KMS-11 (cell line): ENCODE results near the gene DPF3.

ENCODE experiments used
- H2AFZ ChIP-seq: fragments of 200-600 bp; sonication (generic); 2 replicates; pipeline ENCODE4 v1.6.1; 2016; ENCODE audit warnings: antibody characterized with exemption, mixed run types, low read depth
- H3K27ac ChIP-seq: fragments of 200-600 bp; sonication (generic); 2 replicates; pipeline ENCODE4 v1.6.1; 2016; ENCODE audit warnings: mild to moderate bottlenecking, mixed run types
- H3K27me3 ChIP-seq: fragments of 200-600 bp; sonication (generic); 2 replicates; pipeline ENCODE4 v1.6.1; 2017; ENCODE audit warnings: mild to moderate bottlenecking, low read depth, mixed run types, moderate library complexity; ENCODE audit not compliant: insufficient read depth
- H3K36me3 ChIP-seq: fragments of 200-600 bp; sonication (generic); 2 replicates; pipeline ENCODE4 v1.6.1; 2017; ENCODE audit warnings: mild to moderate bottlenecking, mixed run types; ENCODE audit not compliant: insufficient read depth
- H3K4me1 ChIP-seq: fragments of 200-600 bp; sonication (generic); 2 replicates; pipeline ENCODE4 v1.6.1; 2016; ENCODE audit warnings: mild to moderate bottlenecking, low read depth, mixed run types; ENCODE audit not compliant: poor library complexity, severe bottlenecking
- H3K4me2 ChIP-seq: fragments of 200-600 bp; sonication (generic); 2 replicates; pipeline ENCODE4 v1.7.0; 2016; ENCODE audit warnings: mild to moderate bottlenecking, mixed run types
- H3K4me3 ChIP-seq: fragments of 200-600 bp; sonication (generic); IDR thresholded peaks from 2 replicates; pipeline ENCODE4 v1.6.1; 2017; ENCODE audit warnings: low read depth, low read length, mixed read lengths; ENCODE audit not compliant: insufficient read depth
- H3K79me2 ChIP-seq: fragments of 200-600 bp; sonication (generic); 2 replicates; pipeline ENCODE4 v1.6.1; 2016; ENCODE audit warnings: low read depth, mixed run types; ENCODE audit not compliant: insufficient read depth
- H3K9ac ChIP-seq: fragments of 200-600 bp; sonication (generic); 2 replicates; pipeline ENCODE4 v1.6.1; 2016; ENCODE audit warnings: mild to moderate bottlenecking, mixed run types
- H4K20me1 ChIP-seq: fragments of 200-600 bp; sonication (generic); 2 replicates; pipeline ENCODE4 v1.6.1; 2016; ENCODE audit warnings: mild to moderate bottlenecking, mixed run types; ENCODE audit not compliant: insufficient read depth
- CTCF ChIP-seq: fragments of 200-600 bp; sonication (generic); conservative IDR thresholded peaks from 2 replicates; pipeline ENCODE4 v1.6.1; 2017; ENCODE audit warnings: low read depth, mild to moderate bottlenecking, antibody characterized with exemption, low read length, moderate library complexity, mixed read lengths

DPF3 gene

GRCh38 chr14:72888636-72889201, 5.2 kb downstream of the DPF3 start:
- Histone ChIP-seq H3K79me2 (peaks cover 49% of the 10 kb centered on the region; the same call in 1 of the 2 replicates), H3K4me3 (no peak overlapping the region), H2AFZ (peak overlapping the region; percentile 9; the same call in 1 of the 2 replicates), H3K4me1 (peaks cover 60% of the 10 kb centered on the region), H3K9ac (peak overlapping the region; percentile 11; the same call in 1 of the 2 replicates), H3K27me3 (no peaks in the 10 kb centered on the region), H4K20me1 (no peaks in the 10 kb centered on the region), H3K4me2 (peak overlapping the region; percentile 85), H3K27ac (peak overlapping the region; percentile 67), H3K36me3 (no peaks in the 10 kb centered on the region)
- TF ChIP-seq CTCF: no peak

- peak overlapping the region; percentile 85 for H3K4me2 ChIP-seq
- peaks cover 60% of the 10 kb centered on the region for H3K4me1 ChIP-seq
- no peaks in the 10 kb centered on the region for H3K36me3 ChIP-seq
- no peak for TF ChIP-seq CTCF
- H4K20me1 ChIP-seq: no peaks in the 10 kb centered on the region
- H2AFZ ChIP-seq: no peak overlapping the region
- H3K4me3 ChIP-seq: no peak overlapping the region
- no peak overlapping the region; the same call in 1 of the 2 replicates for H3K9ac ChIP-seq
- peak overlapping the region; percentile 67 for H3K27ac ChIP-seq
- H3K27me3 ChIP-seq: no peaks in the 10 kb centered on the region
- H3K79me2 ChIP-seq: peaks cover 49% of the 10 kb centered on the region; the same call in 1 of the 2 replicates
Observed at GRCh38 chr14:72888192-72888591, 5.7 kb downstream of the DPF3 start.

GRCh38 chr14:72887514-72887913, 6.4 kb downstream of the DPF3 start:
- H4K20me1 ChIP-seq: no peaks in the 10 kb centered on the region
- no peak overlapping the region for H3K9ac ChIP-seq
- H3K36me3 ChIP-seq: no peaks in the 10 kb centered on the region
- peaks cover 60% of the 10 kb centered on the region for H3K4me1 ChIP-seq
- H3K27ac ChIP-seq: peak overlapping the region; percentile 67; the same call in 1 of the 2 replicates
- H3K4me2 ChIP-seq: peak overlapping the region; percentile 85
- no peak overlapping the region for H2AFZ ChIP-seq
- no peak overlapping the region for H3K4me3 ChIP-seq
- no peaks in the 10 kb centered on the region for H3K27me3 ChIP-seq
- H3K79me2 ChIP-seq: peaks cover 48% of the 10 kb centered on the region; the same call in 1 of the 2 replicates
- no peak for TF ChIP-seq CTCF

GRCh38 chr14:72884386-72884785, 9.5 kb downstream of the DPF3 start:
- H3K4me3 ChIP-seq: no peak overlapping the region
- H2AFZ ChIP-seq: no peak overlapping the region
- no peaks in the 10 kb centered on the region for H3K27me3 ChIP-seq
- no peak overlapping the region for H3K4me2 ChIP-seq
- H4K20me1 ChIP-seq: no peaks in the 10 kb centered on the region
- no peak for TF ChIP-seq CTCF
- peaks cover 32% of the 10 kb centered on the region for H3K4me1 ChIP-seq
- H3K79me2 ChIP-seq: peaks cover 27% of the 10 kb centered on the region; the same call in 1 of the 2 replicates
- H3K9ac ChIP-seq: no peak overlapping the region
- H3K27ac ChIP-seq: no peak overlapping the region
- H3K36me3 ChIP-seq: no peaks in the 10 kb centered on the region
